HEK293 (cell line): ENCODE results near the gene SAMD4A.

Experiments used
- CTCF ChIA-PET: fragments of 350-600 bp; formaldehyde crosslinking; extraction: SDS; loops from one replicate; lab custom pipeline; 2021; ENCODE audit warnings: antibody characterized with exemption; lab: Yijun Ruan, JAX
- POLR2A ChIA-PET: fragments of 300-600 bp; formaldehyde crosslinking; extraction: SDS; loops from one replicate; lab custom pipeline; 2020; ENCODE audit warnings: antibody characterized with exemption, inconsistent platforms; lab: Yijun Ruan, JAX
- H3K27ac ChIP-seq: fragments of 200-500 bp; sonication (Bioruptor generic); 2 replicates; pipeline ENCODE4 v1.5.1; 2014; ENCODE audit warnings: low read depth, low read length, control low read depth, inconsistent platforms; ENCODE audit errors: extremely low read depth
- H3K36me3 ChIP-seq, 2 experiments: fragments of 200-500 bp in 1 of 2; sonication (Bioruptor generic) in 1 of 2; 1 replicate in 1 of 2; 2 replicates in 1 of 2; pipeline ENCODE4 v1.5.1; 2014 to 2017; ENCODE audit warnings: inconsistent platforms in 2 of 2, low read length in 2 of 2; ENCODE audit not compliant: control insufficient read depth in 2 of 2, insufficient read depth in 1 of 2
- H3K4me1 ChIP-seq: fragments of 200-500 bp; sonication (Bioruptor generic); 2 replicates; pipeline ENCODE4 v1.5.1; 2014; ENCODE audit warnings: mild to moderate bottlenecking, low read length, inconsistent platforms; ENCODE audit not compliant: control insufficient read depth, insufficient read depth
- H3K4me3 ChIP-seq: 2 replicates; pipeline ENCODE4 v1.5.1; 2011; ENCODE audit warnings: low read depth, mild to moderate bottlenecking, control low read depth, low read length, moderate library complexity
- H3K9me3 ChIP-seq: fragments of 200-500 bp; sonication (Bioruptor generic); 2 replicates; pipeline ENCODE4 v1.5.1; 2014; ENCODE audit warnings: low read depth, low read length, inconsistent platforms; ENCODE audit not compliant: control insufficient read depth, insufficient read depth
- GFI1B ChIP-seq: fragments of 450-650 bp; formaldehyde crosslinking; IDR thresholded peaks from 2 replicates; pipeline ENCODE4 v1.5.1; 2016; ENCODE audit warnings: missing biosample characterization, missing genetic modification characterization
- GLI4 ChIP-seq: fragments of 450-650 bp; formaldehyde crosslinking; IDR thresholded peaks from 2 replicates; pipeline ENCODE4 v1.5.1; 2016; ENCODE audit warnings: missing biosample characterization, missing genetic modification characterization
- ZBTB17 ChIP-seq: fragments of 450-650 bp; formaldehyde crosslinking; IDR thresholded peaks from 2 replicates; pipeline ENCODE4 v1.5.1; 2016; ENCODE audit warnings: missing biosample characterization, missing genetic modification characterization
- ZFP3 ChIP-seq: fragments of 450-650 bp; formaldehyde crosslinking; IDR thresholded peaks from 2 replicates; pipeline ENCODE4 v1.5.1; 2016; ENCODE audit warnings: low read depth, missing biosample characterization, missing genetic modification characterization
- ZNF23 ChIP-seq: fragments of 450-650 bp; formaldehyde crosslinking; IDR thresholded peaks from 2 replicates; pipeline ENCODE4 v1.5.1; 2016; ENCODE audit warnings: missing biosample characterization, missing genetic modification characterization, borderline replicate concordance
- ZNF248 ChIP-seq: fragments of 450-650 bp; formaldehyde crosslinking; IDR thresholded peaks from 2 replicates; pipeline ENCODE4 v1.5.1; 2017; ENCODE audit warnings: missing biosample characterization, missing genetic modification characterization
- ZNF274 ChIP-seq, 2 experiments: fragments of 200-500 bp in 1 of 2; fragments of 450-650 bp in 1 of 2; sonication (Bioruptor generic) in 1 of 2; formaldehyde crosslinking in 1 of 2; IDR thresholded peaks; 2 replicates each; pipeline versions ENCODE4 v1.5.1 to v1.6.1; 2014 to 2016; ENCODE audit warnings: borderline replicate concordance in 1 of 2, inconsistent platforms in 1 of 2, low read length in 1 of 2, missing biosample characterization in 1 of 2, missing genetic modification characterization in 1 of 2
- ZNF354C ChIP-seq: fragments of 450-650 bp; formaldehyde crosslinking; IDR thresholded peaks from 2 replicates; pipeline ENCODE4 v1.5.1; 2016; ENCODE audit warnings: missing biosample characterization, missing genetic modification characterization, low read depth, borderline replicate concordance
- ZNF391 ChIP-seq: fragments of 450-650 bp; formaldehyde crosslinking; IDR thresholded peaks from 2 replicates; pipeline ENCODE4 v1.5.1; 2016; ENCODE audit warnings: low read depth, missing biosample characterization, missing genetic modification characterization, borderline replicate concordance
- ZNF416 ChIP-seq: fragments of 450-650 bp; formaldehyde crosslinking; IDR thresholded peaks from 2 replicates; pipeline ENCODE4 v1.5.1; 2016; ENCODE audit warnings: missing biosample characterization, missing genetic modification characterization
- ZNF488 ChIP-seq: fragments of 450-650 bp; formaldehyde crosslinking; IDR thresholded peaks from 2 replicates; pipeline ENCODE4 v1.5.1; 2016; ENCODE audit warnings: missing biosample characterization, missing genetic modification characterization
- ZNF544 ChIP-seq: fragments of 450-650 bp; formaldehyde crosslinking; IDR thresholded peaks from 2 replicates; pipeline ENCODE4 v1.5.0; 2017; ENCODE audit warnings: missing biosample characterization, missing genetic modification characterization
- ZNF555 ChIP-seq: fragments of 450-650 bp; formaldehyde crosslinking; conservative IDR thresholded peaks from 2 replicates; pipeline ENCODE4 v1.5.1; 2017; ENCODE audit warnings: missing biosample characterization, mild to moderate bottlenecking, missing genetic modification characterization, inconsistent platforms
- ZNF600 ChIP-seq: fragments of 450-650 bp; formaldehyde crosslinking; IDR thresholded peaks from 2 replicates; pipeline ENCODE4 v1.5.1; 2016; ENCODE audit warnings: missing biosample characterization, missing genetic modification characterization
- ZNF621 ChIP-seq: fragments of 450-650 bp; formaldehyde crosslinking; IDR thresholded peaks from 2 replicates; pipeline ENCODE4 v1.5.1; 2017; ENCODE audit warnings: missing biosample characterization, missing genetic modification characterization
- ZNF701 ChIP-seq: fragments of 450-650 bp; formaldehyde crosslinking; IDR thresholded peaks from 2 replicates; pipeline ENCODE4 v1.5.1; 2016; ENCODE audit warnings: missing biosample characterization, missing genetic modification characterization
- ZNF704 ChIP-seq: fragments of 450-650 bp; formaldehyde crosslinking; IDR thresholded peaks from 2 replicates; pipeline ENCODE4 v1.5.1; 2016; ENCODE audit warnings: missing biosample characterization, missing genetic modification characterization
- TF ChIP-seq, protein P1 (sequence below): fragments of 450-650 bp; formaldehyde crosslinking; IDR thresholded peaks from 2 replicates; pipeline ENCODE4 v1.5.1; 2016; ENCODE audit warnings: missing biosample characterization, missing genetic modification characterization, borderline replicate concordance
- TF ChIP-seq, protein P2 (sequence below): fragments of 450-650 bp; formaldehyde crosslinking; IDR thresholded peaks from 2 replicates; pipeline ENCODE4 v1.5.1; 2017; ENCODE audit warnings: missing biosample characterization, missing genetic modification characterization
- TF ChIP-seq, protein P3 (sequence below): fragments of 450-650 bp; formaldehyde crosslinking; IDR thresholded peaks from 2 replicates; pipeline ENCODE4 v1.5.1; 2016; ENCODE audit warnings: missing biosample characterization, missing genetic modification characterization, low read depth

The SAMD4A gene

DNA sequence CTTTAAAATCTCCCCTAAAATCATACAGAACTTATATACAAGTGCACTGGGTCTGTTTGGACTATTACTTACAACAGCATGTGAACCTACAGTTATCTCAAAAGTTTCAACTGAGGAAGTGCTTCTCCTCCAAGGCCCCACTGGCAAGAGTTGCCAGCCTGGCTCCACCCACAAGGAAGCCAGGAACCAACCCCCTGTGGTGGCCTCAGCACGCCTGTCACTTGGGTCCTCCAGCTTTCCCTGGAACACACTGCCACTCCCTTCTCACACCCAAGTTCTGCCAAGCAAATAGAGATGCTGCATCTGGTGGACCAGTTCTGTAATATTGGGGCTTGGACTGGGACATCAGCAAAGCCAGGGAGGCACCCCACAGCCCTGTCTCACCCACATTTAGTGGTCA lies 220.3 kb downstream of the SAMD4A start:
- peaks cover 0 to 11% of the 10 kb centered on the region in 2 experiments; a peak in 1 of 3 replicates for H3K36me3 ChIP-seq
- no peaks in the 10 kb centered on the region; the same call in 1 of the 2 replicates for H3K4me1 ChIP-seq
- no peaks in the 10 kb centered on the region for H3K9me3 ChIP-seq
- H3K4me3 ChIP-seq = no peak overlapping the region
- no peak for TF ChIP-seq ZBTB17 (tag by site-specific recombination)
- no peak for TF ChIP-seq ZNF391 (tag by site-specific recombination)
- no peak for TF ChIP-seq ZNF600 (tag by site-specific recombination)
- TF ChIP-seq, protein P1, sequence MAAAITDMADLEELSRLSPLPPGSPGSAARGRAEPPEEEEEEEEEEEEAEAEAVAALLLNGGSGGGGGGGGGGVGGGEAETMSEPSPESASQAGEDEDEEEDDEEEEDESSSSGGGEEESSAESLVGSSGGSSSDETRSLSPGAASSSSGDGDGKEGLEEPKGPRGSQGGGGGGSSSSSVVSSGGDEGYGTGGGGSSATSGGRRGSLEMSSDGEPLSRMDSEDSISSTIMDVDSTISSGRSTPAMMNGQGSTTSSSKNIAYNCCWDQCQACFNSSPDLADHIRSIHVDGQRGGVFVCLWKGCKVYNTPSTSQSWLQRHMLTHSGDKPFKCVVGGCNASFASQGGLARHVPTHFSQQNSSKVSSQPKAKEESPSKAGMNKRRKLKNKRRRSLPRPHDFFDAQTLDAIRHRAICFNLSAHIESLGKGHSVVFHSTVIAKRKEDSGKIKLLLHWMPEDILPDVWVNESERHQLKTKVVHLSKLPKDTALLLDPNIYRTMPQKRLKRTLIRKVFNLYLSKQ = no peak
- TF ChIP-seq ZNF23 (tag by site-specific recombination) = no peak
- TF ChIP-seq ZNF621 (tag by site-specific recombination) = no peak
- no peak for TF ChIP-seq ZNF354C (tag by site-specific recombination)
- no peak for TF ChIP-seq ZNF416 (tag by site-specific recombination)
- TF ChIP-seq ZNF274 (IDR thresholded peaks at IDR 0.05; ENCODE audit: low read length) = no peak
- no peak for TF ChIP-seq ZNF274 (tag by site-specific recombination; IDR thresholded peaks at IDR 0.05; ENCODE audit: borderline replicate concordance)
- TF ChIP-seq ZNF704 (tag by site-specific recombination) = no peak
- TF ChIP-seq, protein P2, sequence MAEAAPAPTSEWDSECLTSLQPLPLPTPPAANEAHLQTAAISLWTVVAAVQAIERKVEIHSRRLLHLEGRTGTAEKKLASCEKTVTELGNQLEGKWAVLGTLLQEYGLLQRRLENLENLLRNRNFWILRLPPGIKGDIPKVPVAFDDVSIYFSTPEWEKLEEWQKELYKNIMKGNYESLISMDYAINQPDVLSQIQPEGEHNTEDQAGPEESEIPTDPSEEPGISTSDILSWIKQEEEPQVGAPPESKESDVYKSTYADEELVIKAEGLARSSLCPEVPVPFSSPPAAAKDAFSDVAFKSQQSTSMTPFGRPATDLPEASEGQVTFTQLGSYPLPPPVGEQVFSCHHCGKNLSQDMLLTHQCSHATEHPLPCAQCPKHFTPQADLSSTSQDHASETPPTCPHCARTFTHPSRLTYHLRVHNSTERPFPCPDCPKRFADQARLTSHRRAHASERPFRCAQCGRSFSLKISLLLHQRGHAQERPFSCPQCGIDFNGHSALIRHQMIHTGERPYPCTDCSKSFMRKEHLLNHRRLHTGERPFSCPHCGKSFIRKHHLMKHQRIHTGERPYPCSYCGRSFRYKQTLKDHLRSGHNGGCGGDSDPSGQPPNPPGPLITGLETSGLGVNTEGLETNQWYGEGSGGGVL (tag by site-specific recombination) = no peak
- no peak for TF ChIP-seq ZNF701
- TF ChIP-seq ZFP3 (tag by site-specific recombination) = no peak
- no peak for TF ChIP-seq ZNF544 (tag by site-specific recombination)
- TF ChIP-seq GFI1B = no peak
- no peak for TF ChIP-seq ZNF555 (tag by site-specific recombination)
- no peak for TF ChIP-seq GLI4 (tag by site-specific recombination)
- TF ChIP-seq, protein P3, sequence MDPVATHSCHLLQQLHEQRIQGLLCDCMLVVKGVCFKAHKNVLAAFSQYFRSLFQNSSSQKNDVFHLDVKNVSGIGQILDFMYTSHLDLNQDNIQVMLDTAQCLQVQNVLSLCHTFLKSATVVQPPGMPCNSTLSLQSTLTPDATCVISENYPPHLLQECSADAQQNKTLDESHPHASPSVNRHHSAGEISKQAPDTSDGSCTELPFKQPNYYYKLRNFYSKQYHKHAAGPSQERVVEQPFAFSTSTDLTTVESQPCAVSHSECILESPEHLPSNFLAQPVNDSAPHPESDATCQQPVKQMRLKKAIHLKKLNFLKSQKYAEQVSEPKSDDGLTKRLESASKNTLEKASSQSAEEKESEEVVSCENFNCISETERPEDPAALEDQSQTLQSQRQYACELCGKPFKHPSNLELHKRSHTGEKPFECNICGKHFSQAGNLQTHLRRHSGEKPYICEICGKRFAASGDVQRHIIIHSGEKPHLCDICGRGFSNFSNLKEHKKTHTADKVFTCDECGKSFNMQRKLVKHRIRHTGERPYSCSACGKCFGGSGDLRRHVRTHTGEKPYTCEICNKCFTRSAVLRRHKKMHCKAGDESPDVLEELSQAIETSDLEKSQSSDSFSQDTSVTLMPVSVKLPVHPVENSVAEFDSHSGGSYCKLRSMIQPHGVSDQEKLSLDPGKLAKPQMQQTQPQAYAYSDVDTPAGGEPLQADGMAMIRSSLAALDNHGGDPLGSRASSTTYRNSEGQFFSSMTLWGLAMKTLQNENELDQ (tag by site-specific recombination) = no peak
- TF ChIP-seq ZNF248 (tag by site-specific recombination) = no peak
- no peak for TF ChIP-seq ZNF488
- TF ChIP-seq, all 188 proteins: peak for 0
- H3K27ac ChIP-seq = no peak overlapping the region
- CTCF ChIA-PET = no interaction called here
- POLR2A ChIA-PET = no interaction called here
